HL-60 (cell line): ENCODE data around the gene PDGFD.

Experiments
- DNase-seq, 2 experiments: peaks; one replicate each; pipeline ENCODE4 v3.0.0-alpha.2; 2010 to 2020; ENCODE audit warnings: low read depth in 1 of 2, low spot score in 1 of 2
- H3K27ac ChIP-seq: fragments of 250-450 bp; sonication (Bioruptor Pico); replicated peaks from 2 replicates; pipeline ENCODE4 v1.5.1; 2020; ENCODE audit warnings: mild to moderate bottlenecking, moderate library complexity
- H3K27me3 ChIP-seq: fragments of 250-450 bp; sonication (Bioruptor Pico); 2 replicates; pipeline ENCODE4 v1.5.1; 2021; ENCODE audit warnings: mild to moderate bottlenecking, moderate library complexity; ENCODE audit not compliant: insufficient read depth, poor library complexity, severe bottlenecking
- H3K4me3 ChIP-seq: replicated peaks from 2 replicates; pipeline ENCODE4 v1.5.1; 2011; ENCODE audit warnings: mild to moderate bottlenecking, control low read depth, low read length; ENCODE audit not compliant: insufficient read depth
- CTCF ChIP-seq: IDR thresholded peaks from one replicate; pipeline ENCODE4 v1.5.1; 2011; ENCODE audit warnings: low read length, control low read depth, inconsistent platforms; ENCODE audit not compliant: insufficient read depth
- GABPA ChIP-seq: IDR thresholded peaks from 2 replicates; pipeline ENCODE4 v1.6.1; 2012; ENCODE audit warnings: low read depth
- POLR2AphosphoS5 ChIP-seq: IDR thresholded peaks from 2 replicates; pipeline ENCODE4 v1.6.1; 2012; ENCODE audit warnings: low read depth
- REST ChIP-seq: IDR thresholded peaks from 2 replicates; pipeline ENCODE4 v1.6.1; 2012; ENCODE audit warnings: low read depth; ENCODE audit not compliant: insufficient replicate concordance
- SPI1 ChIP-seq: IDR thresholded peaks from 2 replicates; pipeline ENCODE4 v1.6.1; 2012; ENCODE audit warnings: low read depth, mild to moderate bottlenecking, borderline replicate concordance

Gene PDGFD

GRCh38 chr11:103902994-103903393 is 261.0 kb downstream of the PDGFD start:
- no peaks in the 10 kb centered on the region for H3K27me3 ChIP-seq
- TF ChIP-seq GABPA, result no peak
- TF ChIP-seq POLR2AphosphoS5, result no peak
- TF ChIP-seq CTCF, result no peak
- no peak for TF ChIP-seq SPI1
- TF ChIP-seq REST, result no peak
- H3K27ac ChIP-seq, result no peak overlapping the region
- H3K4me3 ChIP-seq, result no peak overlapping the region
- no peak for DNase-seq

- Histone ChIP-seq H3K4me3 (no peak overlapping the region), H3K27ac (no peak overlapping the region), H3K27me3 (no peaks in the 10 kb centered on the region)
- no peak for DNase-seq
- TF ChIP-seq GABPA (no peak), REST (no peak)
Measured at GRCh38 chr11:103901656-103902055, 262.3 kb downstream of the PDGFD start.

GRCh38 chr11:103898577-103899336 is 265.2 kb downstream of the PDGFD start:
- H3K27me3 ChIP-seq, result no peaks in the 10 kb centered on the region
- DNase-seq, result no peak
- no peak overlapping the region for H3K27ac ChIP-seq
- no peak overlapping the region for H3K4me3 ChIP-seq
- TF ChIP-seq GABPA, result no peak
- no peak for TF ChIP-seq POLR2AphosphoS5
- no peak for TF ChIP-seq REST
- TF ChIP-seq SPI1, result no peak
- TF ChIP-seq CTCF, result no peak
